ENCODE data around the gene DEPDC1B.
"Not testable (repeated sequence)": the region's sequence is repeated elsewhere in the genome, so short reads cannot be mapped to it uniquely, and the experiment has no call there.

DEPDC1B gene

DNA sequence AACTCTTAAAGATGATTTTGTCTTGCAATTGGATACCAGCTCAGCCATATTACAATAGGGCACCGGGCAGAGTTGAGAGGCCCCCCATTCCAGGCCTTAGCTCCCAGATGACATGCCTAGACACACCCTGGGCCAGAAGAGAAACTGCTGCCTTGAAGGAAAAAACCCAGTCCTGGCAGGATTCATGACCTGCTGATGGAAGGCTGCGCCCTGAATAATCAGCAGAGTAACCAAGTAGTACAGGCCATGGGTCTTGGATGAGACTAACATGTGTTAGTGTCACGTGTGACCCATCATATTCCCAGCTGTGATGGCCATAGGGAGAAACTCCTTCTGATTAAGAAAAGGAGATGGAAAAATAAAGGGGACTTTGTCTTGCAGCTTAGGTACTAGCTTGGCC is 39.0 kb upstream of the DEPDC1B start:
- Histone ChIP-seq H3K4me2 (ENCODE audit: low read length) (no peak overlapping the region), H3K36me3 (ENCODE audit: control insufficient read depth, insufficient read depth, low read length) (no peaks in the 10 kb centered on the region), H3K9ac (no peak overlapping the region), H3K27me3 (ENCODE audit: control insufficient read depth, insufficient read depth, low read length) (no peaks in the 10 kb centered on the region), H3K9me3 (ENCODE audit: control insufficient read depth, low read length) (no peaks in the 10 kb centered on the region), H3K27ac (no peak overlapping the region), H3K4me3 (ENCODE audit: low read depth, low read length) (no peak overlapping the region), H3K79me2 (no peaks in the 10 kb centered on the region), H3K4me1 (no peaks in the 10 kb centered on the region), H2AFZ (no peak overlapping the region)
- TF ChIP-seq, protein P1, sequence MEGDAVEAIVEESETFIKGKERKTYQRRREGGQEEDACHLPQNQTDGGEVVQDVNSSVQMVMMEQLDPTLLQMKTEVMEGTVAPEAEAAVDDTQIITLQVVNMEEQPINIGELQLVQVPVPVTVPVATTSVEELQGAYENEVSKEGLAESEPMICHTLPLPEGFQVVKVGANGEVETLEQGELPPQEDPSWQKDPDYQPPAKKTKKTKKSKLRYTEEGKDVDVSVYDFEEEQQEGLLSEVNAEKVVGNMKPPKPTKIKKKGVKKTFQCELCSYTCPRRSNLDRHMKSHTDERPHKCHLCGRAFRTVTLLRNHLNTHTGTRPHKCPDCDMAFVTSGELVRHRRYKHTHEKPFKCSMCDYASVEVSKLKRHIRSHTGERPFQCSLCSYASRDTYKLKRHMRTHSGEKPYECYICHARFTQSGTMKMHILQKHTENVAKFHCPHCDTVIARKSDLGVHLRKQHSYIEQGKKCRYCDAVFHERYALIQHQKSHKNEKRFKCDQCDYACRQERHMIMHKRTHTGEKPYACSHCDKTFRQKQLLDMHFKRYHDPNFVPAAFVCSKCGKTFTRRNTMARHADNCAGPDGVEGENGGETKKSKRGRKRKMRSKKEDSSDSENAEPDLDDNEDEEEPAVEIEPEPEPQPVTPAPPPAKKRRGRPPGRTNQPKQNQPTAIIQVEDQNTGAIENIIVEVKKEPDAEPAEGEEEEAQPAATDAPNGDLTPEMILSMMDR (IDR thresholded peaks at IDR 0.05), result no peak

DNA sequence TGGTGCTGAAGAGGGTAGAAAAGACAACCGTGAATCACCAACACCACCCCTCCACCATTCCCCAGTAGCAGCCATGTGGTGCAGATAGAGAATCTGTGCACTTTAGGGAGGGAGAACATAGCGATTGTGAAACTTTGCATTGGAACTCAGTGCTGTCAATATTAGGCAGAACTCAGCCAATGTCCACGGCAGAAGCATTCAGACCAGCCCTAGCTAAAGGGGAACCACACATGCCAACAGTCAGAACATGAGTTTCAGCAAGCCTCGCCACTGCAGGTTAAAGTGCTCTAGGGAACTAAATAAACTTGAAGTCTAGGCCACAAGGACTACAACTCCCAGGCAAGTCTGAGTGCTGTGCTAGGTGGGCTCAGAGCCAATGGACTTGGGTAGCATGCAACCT is 38.5 kb upstream of the DEPDC1B start:
- no peaks in the 10 kb centered on the region for H3K36me3 ChIP-seq (ENCODE audit: control insufficient read depth, insufficient read depth, low read length)
- TF ChIP-seq, protein P1 (IDR thresholded peaks at IDR 0.05), result no peak
- no peaks in the 10 kb centered on the region for H3K27me3 ChIP-seq (ENCODE audit: control insufficient read depth, insufficient read depth, low read length)
- H3K79me2 ChIP-seq, result no peaks in the 10 kb centered on the region
- H3K9me3 ChIP-seq (ENCODE audit: control insufficient read depth, low read length), result no peaks in the 10 kb centered on the region
- no peak overlapping the region for H3K4me2 ChIP-seq (ENCODE audit: low read length)
- no peak overlapping the region for H2AFZ ChIP-seq
- H3K9ac ChIP-seq, result no peak overlapping the region
- H3K4me1 ChIP-seq, result no peaks in the 10 kb centered on the region
- H3K27ac ChIP-seq, result no peak overlapping the region
- H3K4me3 ChIP-seq (ENCODE audit: low read depth, low read length), result no peak overlapping the region

DNA sequence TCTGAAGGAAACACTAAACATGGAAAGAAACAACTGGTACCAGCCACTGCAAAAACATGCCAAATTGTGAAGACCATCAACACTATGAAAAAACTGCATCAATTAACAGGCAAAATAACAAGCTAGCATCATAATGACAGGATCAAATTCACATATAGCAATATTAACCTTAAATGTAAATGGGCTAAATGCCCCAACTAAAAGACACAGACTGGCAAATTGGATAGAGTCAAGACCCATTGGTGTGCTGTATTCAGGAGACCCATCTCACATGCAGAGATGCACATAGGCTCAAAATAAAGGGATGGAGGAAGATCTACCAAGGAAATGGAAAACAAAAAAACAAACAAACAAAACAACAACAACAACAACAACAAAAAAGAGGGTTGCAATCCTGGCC is 30.9 kb upstream of the DEPDC1B start:
- H3K4me1 ChIP-seq; H3K9ac ChIP-seq; H3K36me3 ChIP-seq (ENCODE audit: control insufficient read depth, insufficient read depth, low read length); H3K79me2 ChIP-seq; H3K4me3 ChIP-seq (ENCODE audit: low read depth, low read length); H2AFZ ChIP-seq; H3K27me3 ChIP-seq (ENCODE audit: control insufficient read depth, insufficient read depth, low read length); H3K9me3 ChIP-seq (ENCODE audit: control insufficient read depth, low read length); H3K4me2 ChIP-seq (ENCODE audit: low read length); H3K27ac ChIP-seq: not testable (repeated sequence)

DNA sequence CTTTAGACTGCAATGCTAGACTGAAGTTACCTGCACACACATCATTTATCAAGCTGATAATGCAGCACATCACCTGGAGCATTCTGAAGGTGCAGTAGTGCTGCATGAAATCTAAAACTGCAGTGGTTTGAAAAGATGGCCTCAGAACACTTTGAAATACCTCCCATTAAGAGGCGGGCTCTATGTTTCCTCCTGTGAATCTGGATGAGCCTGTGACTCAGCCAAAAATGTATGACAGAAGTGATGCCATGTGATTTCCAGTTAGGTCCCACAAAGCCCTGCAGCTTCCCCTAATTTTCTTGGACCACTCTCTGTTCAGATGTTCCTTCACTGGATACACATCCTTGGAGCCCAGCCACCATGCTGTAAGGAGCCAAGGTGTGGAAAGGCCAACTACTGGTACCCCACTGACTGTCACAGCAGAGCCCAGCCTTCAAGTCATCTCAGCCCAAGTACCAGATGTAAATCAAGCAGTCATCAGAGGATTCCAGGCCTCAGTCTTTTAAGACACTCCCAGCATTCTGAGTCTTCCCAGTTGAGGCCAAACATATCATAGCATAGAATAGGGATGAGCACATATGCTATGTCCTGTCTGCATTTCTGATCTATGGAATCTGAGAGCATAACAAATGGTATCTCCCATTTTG is 27.2 kb upstream of the DEPDC1B start:
- Histone ChIP-seq H3K9ac (no peak overlapping the region), H2AFZ (no peak overlapping the region), H3K4me2 (ENCODE audit: low read length) (no peak overlapping the region), H3K79me2 (no peaks in the 10 kb centered on the region), H3K4me3 (ENCODE audit: low read depth, low read length) (no peak overlapping the region), H3K27me3 (ENCODE audit: control insufficient read depth, insufficient read depth, low read length) (no peaks in the 10 kb centered on the region), H3K9me3 (ENCODE audit: control insufficient read depth, low read length) (no peaks in the 10 kb centered on the region), H3K27ac (no peak overlapping the region), H3K4me1 (no peaks in the 10 kb centered on the region), H3K36me3 (ENCODE audit: control insufficient read depth, insufficient read depth, low read length) (no peaks in the 10 kb centered on the region)
- TF ChIP-seq, protein P1 (IDR thresholded peaks at IDR 0.05), result no peak

DNA sequence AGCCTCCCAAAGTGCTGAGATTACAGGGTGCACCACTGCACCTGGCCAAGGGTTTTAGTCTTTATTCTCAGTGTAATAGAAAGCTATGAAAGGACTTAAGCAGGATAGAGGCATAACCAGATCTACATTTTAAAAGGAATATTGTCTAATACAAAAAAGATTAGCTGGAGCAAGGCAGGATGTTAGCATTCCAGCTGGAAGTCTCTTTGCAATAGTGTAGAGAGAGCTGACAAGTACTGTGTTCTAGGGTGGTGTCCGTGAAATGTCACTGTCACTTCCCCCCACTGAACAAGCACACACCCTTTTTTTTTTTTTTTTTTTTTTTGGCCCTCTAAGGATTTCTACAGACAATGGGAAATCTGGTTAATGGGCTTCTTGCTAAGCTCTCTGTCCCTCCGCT is 24.2 kb upstream of the DEPDC1B start:
- no peak overlapping the region for H3K27ac ChIP-seq
- H3K9me3 ChIP-seq (ENCODE audit: control insufficient read depth, low read length), result no peaks in the 10 kb centered on the region
- H2AFZ ChIP-seq, result no peak overlapping the region
- no peaks in the 10 kb centered on the region for H3K27me3 ChIP-seq (ENCODE audit: control insufficient read depth, insufficient read depth, low read length)
- no peak overlapping the region for H3K4me2 ChIP-seq (ENCODE audit: low read length)
- no peaks in the 10 kb centered on the region for H3K79me2 ChIP-seq
- no peak overlapping the region for H3K9ac ChIP-seq
- TF ChIP-seq, protein P1 (IDR thresholded peaks at IDR 0.05), result no peak
- H3K4me3 ChIP-seq (ENCODE audit: low read depth, low read length), result no peak overlapping the region
- H3K4me1 ChIP-seq, result no peaks in the 10 kb centered on the region
- H3K36me3 ChIP-seq (ENCODE audit: control insufficient read depth, insufficient read depth, low read length), result no peaks in the 10 kb centered on the region
